Tibial artery (tissue), 4 donors: ENCODE results near the gene IL17RE.

Experiments used
- DNase-seq, 2 donors: peaks; one replicate each; pipeline ENCODE4 v3.0.0-alpha.2; 2019
- H3K27ac ChIP-seq, 2 donors: fragments of 200-600 bp; sonication (generic) in 1 of 2; 1 replicate in 1 of 2; 2 replicates in 1 of 2; pipeline ENCODE4 v1.5.1; 2018 to 2019; ENCODE audit warnings: mild to moderate bottlenecking in 1 of 2
- H3K27me3 ChIP-seq, 2 donors: fragments of 200-600 bp; sonication (generic) in 1 of 2; one replicate each; pipeline versions ENCODE4 v1.5.1 to v1.6.0; 2016 to 2019
- H3K36me3 ChIP-seq, 3 donors: fragments of 200-600 bp; sonication (generic) in 2 of 3; one replicate each; pipeline ENCODE4 v1.5.1; 2016 to 2019; ENCODE audit warnings: mild to moderate bottlenecking in 2 of 3
- H3K4me1 ChIP-seq, 4 donors: fragments of 200-600 bp; sonication (generic) in 2 of 4; 1 replicate in 3 of 4; 2 replicates in 1 of 4; pipeline ENCODE4 v1.5.1; 2016 to 2019
- H3K4me3 ChIP-seq, 2 donors: fragments of 200-600 bp; sonication (generic) in 1 of 2; 1 replicate in 1 of 2; 2 replicates in 1 of 2; pipeline ENCODE4 v1.5.1; 2018 to 2019; ENCODE audit warnings: mild to moderate bottlenecking in 2 of 2
- H3K9me3 ChIP-seq, 3 donors: fragments of 200-600 bp; sonication (generic) in 1 of 3; one replicate each; pipeline ENCODE4 v1.5.1; 2016 to 2019
- CTCF ChIP-seq, 2 experiments: fragments of 200-600 bp in 1 of 2; fragments of 450-650 bp in 1 of 2; IDR thresholded peaks; one replicate each; pipeline ENCODE4 v1.5.1; 2017 to 2019; ENCODE audit warnings: antibody characterized with exemption in 2 of 2, mild to moderate bottlenecking in 1 of 2, moderate library complexity in 1 of 2
- intact Hi-C: fragments of 100-400 bp; cut with DNase I; formaldehyde crosslinking; loops from one replicate; pipeline ENCODE4 v1.15.0; 2023; ENCODE audit warnings: low total_unique reads

The IL17RE gene

GRCh38 chr3:9906480-9906879 is 3.8 kb downstream of the IL17RE start:
- no peak overlapping the region for H3K27ac ChIP-seq
- no peak for DNase-seq
- no peak overlapping the region for H3K4me3 ChIP-seq
- no peak for TF ChIP-seq CTCF (IDR thresholded peaks at IDR 0.05)
- no peaks in the 10 kb centered on the region for H3K27me3 ChIP-seq
- H3K4me1 ChIP-seq: peaks cover 0 to 31% (median 17%) of the 10 kb centered on the region in 4 donors
- intact Hi-C loops: no loop called here
- no peaks in the 10 kb centered on the region for H3K9me3 ChIP-seq
- peaks cover 13 to 53% (median 18%) of the 10 kb centered on the region in 3 donors for H3K36me3 ChIP-seq

GRCh38 chr3:9908286-9908685 is 5.6 kb downstream of the IL17RE start:
- no peak for DNase-seq
- TF ChIP-seq CTCF (IDR thresholded peaks at IDR 0.05): no peak
- intact Hi-C loops: no loop called here
- peaks cover 13 to 65% (median 18%) of the 10 kb centered on the region in 3 donors for H3K36me3 ChIP-seq
- H3K4me3 ChIP-seq: no peak overlapping the region
- H3K4me1 ChIP-seq: peaks cover 0 to 28% (median 7%) of the 10 kb centered on the region in 4 donors
- no peaks in the 10 kb centered on the region for H3K27me3 ChIP-seq
- H3K27ac ChIP-seq: no peak overlapping the region
- H3K9me3 ChIP-seq: no peaks in the 10 kb centered on the region

GRCh38 chr3:9909221-9910013 is 6.8 kb downstream of the IL17RE start:
- Histone ChIP-seq H3K4me3 (no peak overlapping the region), H3K36me3 (peaks cover 13 to 65% (median 18%) of the 10 kb centered on the region in 3 donors)
- intact Hi-C loops: loop anchor here (5.0 kb wide), 1 partner anchor 57 kb away; no protein-coding TSS in a partner anchor

GRCh38 chr3:9911863-9912262 is 9.2 kb downstream of the IL17RE start:
- intact Hi-C loops: loop anchor here (5.0 kb wide), 1 partner anchor 60 kb away; no protein-coding TSS in a partner anchor
- no peaks in the 10 kb centered on the region for H3K27me3 ChIP-seq

More at GRCh38 chr3:9909221-9910013, 6.8 kb downstream of the IL17RE start:
- H3K4me1 ChIP-seq: peaks cover 0 to 30% (median 10%) of the 10 kb centered on the region in 4 donors
- no peaks in the 10 kb centered on the region for H3K9me3 ChIP-seq
- H3K27ac ChIP-seq: no peak overlapping the region
- no peak for DNase-seq
- no peak for TF ChIP-seq CTCF (IDR thresholded peaks at IDR 0.05)
- no peaks in the 10 kb centered on the region for H3K27me3 ChIP-seq

GRCh38 chr3:9912294-9912935 is 9.8 kb downstream of the IL17RE start:
- H3K27ac ChIP-seq: no peak overlapping the region
- no peaks in the 10 kb centered on the region for H3K9me3 ChIP-seq
- peaks cover 5 to 46% (median 28%) of the 10 kb centered on the region in 4 donors for H3K4me1 ChIP-seq
- intact Hi-C loops: loop anchor here (5.0 kb wide), 1 partner anchor 60 kb away; no protein-coding TSS in a partner anchor
- no peak for DNase-seq
- H3K27me3 ChIP-seq: no peaks in the 10 kb centered on the region
- no peak overlapping the region for H3K4me3 ChIP-seq
- no peak for TF ChIP-seq CTCF (IDR thresholded peaks at IDR 0.05)
- H3K36me3 ChIP-seq: peaks cover 5 to 52% (median 10%) of the 10 kb centered on the region in 3 donors

More at GRCh38 chr3:9911863-9912262, 9.2 kb downstream of the IL17RE start:
- H3K27ac ChIP-seq: no peak overlapping the region
- H3K36me3 ChIP-seq: peaks cover 7 to 57% (median 15%) of the 10 kb centered on the region in 3 donors
- no peak for DNase-seq
- no peaks in the 10 kb centered on the region for H3K9me3 ChIP-seq
- H3K4me3 ChIP-seq: no peak overlapping the region
- no peak for TF ChIP-seq CTCF (IDR thresholded peaks at IDR 0.05)
- peaks cover 5 to 44% (median 27%) of the 10 kb centered on the region in 4 donors for H3K4me1 ChIP-seq
